DMS79 (cell line): ENCODE results near the gene GPLD1.

Experiments used
- DNase-seq: peaks from one replicate; lab custom pipeline; 2025; lab: John Stamatoyannopoulos, UW

GPLD1 gene

GRCh38 chr6:24381476-24382219, 107.7 kb downstream of the GPLD1 start:
- DNase-seq = no peak

DNA sequence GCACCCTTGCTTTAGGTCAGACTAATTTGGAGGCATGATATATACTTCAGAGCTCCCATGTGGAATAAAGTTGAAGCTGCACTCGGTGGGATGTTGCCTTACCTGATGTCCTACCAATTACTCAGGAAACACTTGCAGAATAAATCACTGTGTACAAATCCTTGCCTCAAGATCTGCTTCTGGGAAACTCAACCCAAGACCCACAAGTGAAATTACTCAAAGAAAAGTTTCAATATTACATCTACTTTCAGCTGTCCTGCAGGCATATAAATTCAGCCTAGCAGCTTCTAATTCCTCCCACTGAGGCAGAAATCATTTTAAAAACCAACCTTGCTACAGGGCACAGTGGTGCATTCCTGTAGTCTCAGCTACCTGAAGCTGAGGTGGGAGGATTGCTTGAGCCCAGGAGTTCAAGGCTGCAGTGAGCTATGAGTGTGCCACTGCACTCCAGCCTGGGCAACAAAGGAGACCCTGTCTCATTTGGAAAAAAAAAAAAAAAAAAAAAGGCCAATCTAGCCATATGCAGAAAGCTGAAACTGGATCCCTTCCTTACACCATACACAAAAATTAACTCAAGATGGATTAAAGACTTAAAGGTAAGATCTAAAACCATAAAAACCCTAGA, 110.8 kb downstream of the GPLD1 start:
- DNase-seq = no peak
